H1 (cell line): ENCODE measurements around the gene CCR3. TPM values are rescaled to one million over a fixed set of nuclear protein-coding genes. Genes with fewer than 3 reads are reported as not detected.

Experiments
- CTCF ChIA-PET: fragments of 300-600 bp; sonication (Branson Sonifier 250); formaldehyde crosslinking; loops from one replicate; lab custom pipeline; 2021; ENCODE audit not compliant: partially characterized antibody; lab: Charles Lee
- POLR2A ChIA-PET: fragments of 300-600 bp; sonication (Branson Sonifier 250); formaldehyde crosslinking; loops from one replicate; lab custom pipeline; 2021; ENCODE audit warnings: inconsistent platforms; ENCODE audit not compliant: partially characterized antibody; lab: Charles Lee
- DNase-seq, 2 experiments: peaks; one replicate each; pipeline versions ENCODE4 v3.0.0 to v3.0.0-alpha.2; 2010 to 2022; ENCODE audit warnings: low spot score in 2 of 2, low read depth in 1 of 2, mixed read lengths in 1 of 2
- FAIRE-seq: peaks from 2 replicates; lab custom pipeline; 2011; peaks lifted over from hg19 to GRCh38; lab: Jason Lieb, UNC
- H2AFZ ChIP-seq: 2 replicates; pipeline ENCODE4 v1.8.1; 2012; ENCODE audit warnings: low read length, inconsistent platforms
- H2AK5ac ChIP-seq: 2 replicates; pipeline ENCODE4 v1.6.1; 2013; ENCODE audit warnings: low read depth, low read length
- H2BK120ac ChIP-seq: replicated peaks from 2 replicates; pipeline ENCODE3; 2013; ENCODE audit warnings: low read depth, low read length, inconsistent platforms
- H2BK12ac ChIP-seq: 2 replicates; pipeline ENCODE4 v1.6.1; 2013; ENCODE audit warnings: low read depth, low read length
- H2BK15ac ChIP-seq: 2 replicates; pipeline ENCODE4 v1.6.1; 2013; ENCODE audit warnings: low read length
- H2BK20ac ChIP-seq: 2 replicates; pipeline ENCODE4 v1.6.1; 2013; ENCODE audit warnings: low read length
- H2BK5ac ChIP-seq: 2 replicates; pipeline ENCODE4 v1.6.1; 2013; ENCODE audit warnings: low read depth, low read length
- H3K14ac ChIP-seq: 2 replicates; pipeline ENCODE4 v1.6.1; 2013; ENCODE audit warnings: inconsistent platforms; ENCODE audit not compliant: insufficient read length
- H3K18ac ChIP-seq: 2 replicates; pipeline ENCODE4 v1.6.1; 2013; ENCODE audit warnings: low read length; ENCODE audit errors: extremely low read depth
- H3K23ac ChIP-seq: 2 replicates; pipeline ENCODE4 v1.6.1; 2013; ENCODE audit warnings: inconsistent platforms; ENCODE audit not compliant: insufficient read length
- H3K23me2 ChIP-seq: 2 replicates; pipeline ENCODE4 v1.6.1; 2013; ENCODE audit warnings: low read depth, low read length
- H3K27ac ChIP-seq: 2 replicates; pipeline ENCODE4 v1.6.1; 2011; ENCODE audit warnings: low read depth, low read length, inconsistent platforms
- H3K27me3 ChIP-seq, 4 experiments: replicated peaks in 1 of 4; 1 replicate in 1 of 4; 2 replicates in 3 of 4; pipeline versions ENCODE4 v1.6.1 to v1.8.1; 2011 to 2013; ENCODE audit warnings: low read length in 3 of 4, mild to moderate bottlenecking in 3 of 4, inconsistent platforms in 2 of 4, mixed read lengths in 2 of 4, moderate library complexity in 1 of 4; ENCODE audit not compliant: control insufficient read depth in 3 of 4, insufficient read depth in 3 of 4; ENCODE audit errors: extremely low read depth in 1 of 4
- H3K36me3 ChIP-seq, 4 experiments: 2 replicates each; pipeline versions ENCODE4 v1.6.1 to v1.8.1; 2011 to 2013; ENCODE audit warnings: mild to moderate bottlenecking in 4 of 4, low read length in 3 of 4, moderate library complexity in 2 of 4, control low read depth in 1 of 4, inconsistent platforms in 1 of 4; ENCODE audit not compliant: insufficient read depth in 4 of 4, control insufficient read depth in 2 of 4
- H3K4ac ChIP-seq: replicated peaks from 2 replicates; pipeline ENCODE3; 2013; ENCODE audit warnings: low read length, low read depth, mixed read lengths, inconsistent platforms; ENCODE audit not compliant: insufficient read length
- H3K4me1 ChIP-seq, 4 experiments: replicated peaks in 1 of 4; 1 replicate in 1 of 4; 2 replicates in 3 of 4; pipeline versions ENCODE4 v1.6.1 to v1.8.1; 2011 to 2013; ENCODE audit warnings: low read length in 3 of 4, inconsistent platforms in 2 of 4, mixed read lengths in 1 of 4; ENCODE audit not compliant: insufficient read depth in 4 of 4, control insufficient read depth in 3 of 4
- H3K4me2 ChIP-seq, 2 experiments: 2 replicates each; pipeline versions ENCODE4 v1.6.1 to v1.8.1; 2011 to 2013; ENCODE audit warnings: low read depth in 2 of 2, low read length in 2 of 2, control low read depth in 1 of 2, inconsistent platforms in 1 of 2, mild to moderate bottlenecking in 1 of 2; ENCODE audit not compliant: insufficient read depth in 1 of 2
- H3K4me3 ChIP-seq, 4 experiments: fragments of 200-600, 300-600 bp in 1 of 4; sonication (generic), shearing (Covaris generic), sonication (Bioruptor Twin) in 1 of 4; 2 replicates each; pipeline versions ENCODE4 v1.5.1 to v1.8.1; 2011 to 2016; ENCODE audit warnings: low read length in 4 of 4, low read depth in 3 of 4, control low read depth in 2 of 4, inconsistent platforms in 2 of 4, mild to moderate bottlenecking in 2 of 4, mixed read lengths in 1 of 4, moderate library complexity in 1 of 4; ENCODE audit not compliant: insufficient read depth in 2 of 4; ENCODE audit errors: extremely low read depth in 1 of 4
- H3K56ac ChIP-seq: replicated peaks from 2 replicates; pipeline ENCODE3; 2013; ENCODE audit warnings: low read depth, mild to moderate bottlenecking, mixed read lengths, low read length, inconsistent platforms; ENCODE audit not compliant: insufficient read length
- H3K79me1 ChIP-seq: 2 replicates; pipeline ENCODE4 v1.6.1; 2013; ENCODE audit warnings: low read depth, low read length, control low read depth
- H3K79me2 ChIP-seq, 2 experiments: 2 replicates each; pipeline versions ENCODE4 v1.6.1 to v1.8.1; 2012 to 2013; ENCODE audit warnings: low read length in 2 of 2, mild to moderate bottlenecking in 2 of 2, inconsistent platforms in 1 of 2; ENCODE audit not compliant: insufficient read depth in 2 of 2, control insufficient read depth in 1 of 2
- H3K9ac ChIP-seq, 4 experiments: replicated peaks in 1 of 4; 1 replicate in 1 of 4; 2 replicates in 3 of 4; pipeline versions ENCODE4 v1.6.1 to v1.8.1; 2011 to 2013; ENCODE audit warnings: low read depth in 3 of 4, low read length in 3 of 4, control low read depth in 2 of 4, mild to moderate bottlenecking in 2 of 4, moderate library complexity in 2 of 4, inconsistent platforms in 1 of 4; ENCODE audit errors: extremely low read depth in 1 of 4
- H3K9me3 ChIP-seq, 2 experiments: 2 replicates each; pipeline versions ENCODE4 v1.6.1 to v1.8.1; 2012 to 2013; ENCODE audit warnings: mild to moderate bottlenecking in 2 of 2, moderate library complexity in 2 of 2, control low read depth in 1 of 2, inconsistent platforms in 1 of 2, low read depth in 1 of 2, low read length in 1 of 2, mixed read lengths in 1 of 2; ENCODE audit not compliant: insufficient read depth in 2 of 2
- H4K20me1 ChIP-seq, 2 experiments: replicated peaks in 1 of 2; 2 replicates each; pipeline versions ENCODE3 to v1.8.1; 2011 to 2013; ENCODE audit warnings: inconsistent platforms in 2 of 2, low read length in 2 of 2, mild to moderate bottlenecking in 1 of 2; ENCODE audit not compliant: insufficient read depth in 2 of 2, control insufficient read depth in 1 of 2
- H4K5ac ChIP-seq: 2 replicates; pipeline ENCODE4 v1.6.1; 2013; ENCODE audit warnings: low read length, low read depth, mixed read lengths, inconsistent platforms; ENCODE audit not compliant: insufficient read length
- H4K8ac ChIP-seq: 2 replicates; pipeline ENCODE4 v1.8.0; 2013; ENCODE audit warnings: mild to moderate bottlenecking, moderate library complexity, low read length, inconsistent platforms; ENCODE audit not compliant: insufficient read depth; ENCODE audit errors: extremely low read depth
- H4K91ac ChIP-seq: replicated peaks from 2 replicates; pipeline ENCODE3; 2013; ENCODE audit warnings: low read length, mixed read lengths, inconsistent platforms; ENCODE audit not compliant: insufficient read length
- ASH2L ChIP-seq: fragments of 200-600, 300-600 bp; sonication (generic); IDR thresholded peaks from one replicate; pipeline ENCODE4 v1.7.1; 2017; ENCODE audit warnings: low read length
- ATF3 ChIP-seq: IDR thresholded peaks from 2 replicates; pipeline ENCODE4 v1.6.1; 2011; ENCODE audit warnings: low read depth, mild to moderate bottlenecking, low read length; ENCODE audit not compliant: insufficient read depth
- BRCA1 ChIP-seq: IDR thresholded peaks from 2 replicates; pipeline ENCODE4 v1.6.1; 2012; ENCODE audit warnings: low read depth, low read length, improper control_type of control experiment
- CEBPB ChIP-seq: IDR thresholded peaks from 2 replicates; pipeline ENCODE4 v1.6.1; 2012; ENCODE audit warnings: low read depth, low read length
- CREB1 ChIP-seq: IDR thresholded peaks from 2 replicates; pipeline ENCODE4 v1.6.1; 2012; ENCODE audit warnings: inconsistent platforms
- CTBP2 ChIP-seq: IDR thresholded peaks from 2 replicates; pipeline ENCODE4 v1.7.0; 2011; ENCODE audit warnings: borderline replicate concordance, mild to moderate bottlenecking, moderate library complexity, mixed read lengths, low read length; ENCODE audit not compliant: insufficient read depth, insufficient read length
- MAX ChIP-seq: IDR thresholded peaks from 2 replicates; pipeline ENCODE4 v1.6.1; 2012; ENCODE audit warnings: inconsistent platforms
- POLR2AphosphoS5 ChIP-seq: IDR thresholded peaks from 2 replicates; pipeline ENCODE4 v1.6.1; 2011; ENCODE audit warnings: low read depth, low read length
- RBBP5 ChIP-seq: IDR thresholded peaks from 2 replicates; pipeline ENCODE4 v1.7.1; 2012; ENCODE audit warnings: low read depth, mild to moderate bottlenecking, inconsistent platforms, low read length, moderate library complexity, borderline replicate concordance
- SAP30 ChIP-seq: fragments of 300-600 bp; sonication (generic); IDR thresholded peaks from 2 replicates; pipeline ENCODE4 v1.7.1; 2012; ENCODE audit warnings: low read length, moderate library complexity, mild to moderate bottlenecking, inconsistent platforms; ENCODE audit not compliant: insufficient read depth, insufficient replicate concordance
- SIN3A ChIP-seq, 2 experiments: IDR thresholded peaks in 1 of 2; conservative IDR thresholded peaks in 1 of 2; 2 replicates each; pipeline ENCODE4 v1.6.1; 2011 to 2012; ENCODE audit warnings: low read length in 2 of 2, improper control_type of control experiment in 1 of 2, low read depth in 1 of 2, mild to moderate bottlenecking in 1 of 2
- TBP ChIP-seq: IDR thresholded peaks from 2 replicates; pipeline ENCODE4 v1.6.1; 2011; ENCODE audit warnings: low read depth, low read length, improper control_type of control experiment
- WGBS, 2 experiments: shearing (Covaris generic) in 1 of 2; methylation state at CpG; one replicate each; pipeline versions ENCODE4 v1.1.6 to v1.1.7; 2013 to 2015; ENCODE audit warnings: low lambda C conversion rate in 2 of 2, mixed read lengths in 2 of 2, inconsistent platforms in 1 of 2, low coverage in 1 of 2, missing lambda C conversion rate in 1 of 2; ENCODE audit not compliant: insufficient replicate concordance in 2 of 2, insufficient coverage in 1 of 2, insufficient read length in 1 of 2; ENCODE audit errors: extremely low coverage in 1 of 2, missing lambda C conversion rate in 1 of 2; 5-methylcytosine and 5-hydroxymethylcytosine counted together
- polyA plus RNA-seq, 7 experiments: library from polyadenylated mRNA; depleted of rRNA in 3 of 7; stranded (reverse) in 5 of 7; unstranded in 2 of 7; fragments of >200 nt in 5 of 7; fragments of 200-250 nt in 2 of 7; gene quantifications; 1 replicate in 5 of 7; 2 replicates in 1 of 7; 4 replicates in 1 of 7; pipeline versions ENCODE4 v1.2.1 to v1.2.3, GENCODE V29; 2011 to 2013; ENCODE audit warnings: missing spikeins in 2 of 7, mixed read lengths in 2 of 7
- total RNA-seq: library from RNA; stranded (reverse); fragmentation: NEBNext Ultra II Directional; extraction: Animal tissue kit (Norgen Biotek cat#: 25700); gene quantifications from 2 replicates; pipeline ENCODE4 v1.2.1, GENCODE V29; 2021

The CCR3 gene
- total and polyA plus RNA-seq, 2 of the 8 experiments (the other 6 are each of a cell fraction or from before 2014, with no cell fraction given), result not detected

DNA sequence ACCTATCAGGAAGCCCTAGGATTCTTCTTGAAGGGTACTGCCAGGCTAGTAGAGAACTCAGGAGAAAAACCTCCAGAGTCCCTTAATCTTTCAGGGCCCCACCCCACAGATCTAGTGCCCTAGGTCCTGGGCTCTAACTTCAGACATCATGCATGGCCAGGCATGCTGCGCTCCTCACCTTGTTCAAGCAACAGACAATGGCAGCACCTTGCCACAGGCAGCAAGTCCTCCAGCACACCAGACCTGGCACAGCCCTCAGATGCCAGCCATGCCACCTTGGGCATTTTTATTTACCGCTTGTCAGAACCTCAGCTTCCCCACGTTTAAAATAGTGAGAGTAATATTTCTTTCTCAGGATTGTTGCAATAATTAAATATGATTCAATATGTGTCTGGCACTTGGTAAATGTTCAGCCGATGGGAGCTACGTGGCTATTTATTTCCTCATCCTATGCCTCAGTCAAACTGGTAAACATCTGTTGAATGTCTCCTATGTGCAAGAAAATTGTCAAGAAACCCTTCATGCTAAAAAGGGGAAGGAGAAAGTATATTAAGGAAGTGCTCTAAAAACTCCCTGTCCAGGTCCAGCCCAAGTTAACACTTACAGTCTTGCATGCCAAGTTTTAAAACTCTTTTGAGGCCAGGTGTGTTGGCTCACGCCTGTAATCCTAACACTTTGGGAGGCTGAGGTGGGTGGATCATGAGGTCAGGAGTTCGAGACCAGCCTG lies 19.7 kb upstream of the CCR3 start:
- POLR2A ChIA-PET, result no interaction called here
- Histone ChIP-seq H3K23ac (no peak overlapping the region), H4K8ac (no peak overlapping the region), H3K23me2 (no peaks in the 10 kb centered on the region), H2BK20ac (no peak overlapping the region), H2BK120ac (no peak overlapping the region), H3K4ac (no peak overlapping the region), H3K27ac (no peak overlapping the region), H3K4me1 (no peaks in the 10 kb centered on the region), H3K14ac (no peak overlapping the region), H2BK15ac (no peak overlapping the region), H3K79me2 (no peaks in the 10 kb centered on the region), H3K4me2 (no peak overlapping the region), H2BK5ac (no peak overlapping the region), H4K91ac (no peak overlapping the region), H3K56ac (no peak overlapping the region), H3K9ac (no peak overlapping the region), H2AK5ac (no peak overlapping the region), H2AFZ (no peak overlapping the region), H3K36me3 (no peaks in the 10 kb centered on the region), H2BK12ac (no peak overlapping the region), H3K27me3 (no peaks in the 10 kb centered on the region), H3K79me1 (no peaks in the 10 kb centered on the region), H3K4me3 (no peak overlapping the region), H3K9me3 (no peaks in the 10 kb centered on the region; a peak in 1 of 4 replicates), H3K18ac (no peak overlapping the region), H4K5ac (no peak overlapping the region), H4K20me1 (no peaks in the 10 kb centered on the region)
- 86% methylated on average over 7 of the region's 7 CpGs; no CpG with 5 or more reads in 1 of the 2 experiments for WGBS, 2 experiments
- DNase-seq, result no peak
- FAIRE-seq, result no peak
- CTCF ChIA-PET, result interaction anchor here (0.9 to 1.7 kb wide), 6 partner anchors 11 to 143 kb away, joined by 3 to 4 read pairs (median 3); partner anchors contain the start of gene CCR1
- TF ChIP-seq CTBP2 (no peak), ASH2L (no peak), RBBP5 (no peak), CREB1 (no peak), POLR2AphosphoS5 (no peak), BRCA1 (no peak), CEBPB (no peak), SIN3A (conservative IDR thresholded peaks at IDR 0.05 in 1 of 2, IDR thresholded peaks at IDR 0.05 in 1 of 2; ENCODE audit: low read depth in 1 of 2, low read length in 2 of 2) (no peak), MAX (no peak), ATF3 (no peak), SAP30 (no peak), TBP (no peak)
